GM18526 (cell line): Measurements from ENCODE around the gene SSTR5.

Experiments used
- POLR2A ChIP-seq: IDR thresholded peaks from 3 replicates; pipeline ENCODE4 v1.6.1; 2011; ENCODE audit not compliant: insufficient read length; ENCODE audit errors: extremely low read depth

Gene SSTR5

DNA sequence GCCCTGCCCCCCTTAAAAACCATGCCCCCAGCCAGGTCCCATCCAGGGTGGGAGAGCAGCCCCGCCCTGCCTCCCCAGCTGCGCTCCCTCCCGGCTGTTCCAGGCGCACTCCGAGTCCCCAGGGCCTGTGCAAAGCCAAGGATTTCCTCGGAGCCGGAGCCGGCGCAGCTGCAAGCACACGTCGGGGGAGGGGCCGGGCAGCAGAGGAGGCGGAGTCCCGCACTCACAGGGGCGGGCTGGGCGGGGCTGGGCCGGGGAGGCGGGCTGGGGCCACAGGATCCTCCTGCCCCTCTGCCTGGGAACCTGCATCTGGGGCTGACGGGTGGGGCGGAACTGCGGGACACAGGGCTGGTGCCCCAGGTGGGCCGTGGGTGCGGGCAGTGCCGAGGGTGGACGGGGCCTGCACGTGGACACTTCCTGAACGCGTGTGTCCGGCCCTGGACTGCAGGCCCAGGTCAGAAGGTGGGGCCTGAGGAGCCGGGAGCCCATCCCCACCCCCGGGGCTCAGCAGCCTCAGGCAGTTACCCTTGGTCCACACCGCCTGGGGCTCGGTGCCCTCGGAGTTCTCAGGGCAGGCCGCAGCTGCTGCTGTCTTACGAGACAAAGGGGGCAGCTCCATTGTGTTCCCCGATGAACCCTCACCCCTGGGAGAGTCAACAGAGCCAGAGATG is 24.0 kb upstream of the SSTR5 start:
- no peak for TF ChIP-seq POLR2A

DNA sequence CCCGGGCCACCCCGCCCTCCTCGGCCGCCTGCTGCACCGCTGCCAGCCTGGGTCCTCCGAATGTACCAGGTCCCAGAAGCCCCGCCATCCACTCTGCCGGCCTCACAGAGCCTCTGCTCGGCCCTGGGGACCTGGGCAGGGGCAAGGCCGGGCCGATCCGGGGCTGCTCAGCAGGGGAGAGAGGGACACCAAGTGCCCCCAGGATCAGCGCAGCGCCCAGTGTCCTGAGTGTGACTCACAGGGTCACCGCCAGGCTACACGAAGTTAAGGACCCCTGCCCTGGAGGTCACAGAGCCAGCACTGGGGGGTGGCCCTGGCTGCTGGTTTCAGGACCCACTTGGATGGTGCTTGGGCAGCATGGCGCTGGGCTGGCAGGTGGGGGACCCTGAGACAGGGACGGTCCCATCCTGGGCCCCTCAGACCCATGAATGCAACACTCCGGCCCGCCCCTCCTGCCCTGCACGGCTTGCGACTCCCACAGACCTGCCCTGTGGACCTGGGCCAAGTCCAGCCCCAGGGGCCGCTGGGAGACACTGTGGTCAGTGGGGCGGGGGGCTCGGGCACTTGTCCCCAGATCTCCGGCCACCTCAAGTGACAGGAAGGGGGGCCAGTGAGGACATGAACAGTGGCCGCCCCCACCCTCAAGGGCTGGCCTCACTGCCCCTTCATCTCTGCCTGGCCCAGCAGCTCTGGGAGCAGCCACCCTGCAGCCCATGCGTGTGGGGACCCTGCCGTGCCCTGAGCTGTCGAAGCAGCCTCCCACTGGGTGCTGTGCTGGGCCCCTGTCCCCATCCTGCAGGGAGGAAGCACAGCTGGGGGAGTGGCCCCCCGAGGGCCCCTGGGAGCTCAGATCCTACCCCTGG is 23.2 kb upstream of the SSTR5 start:
- TF ChIP-seq POLR2A, result no peak

DNA sequence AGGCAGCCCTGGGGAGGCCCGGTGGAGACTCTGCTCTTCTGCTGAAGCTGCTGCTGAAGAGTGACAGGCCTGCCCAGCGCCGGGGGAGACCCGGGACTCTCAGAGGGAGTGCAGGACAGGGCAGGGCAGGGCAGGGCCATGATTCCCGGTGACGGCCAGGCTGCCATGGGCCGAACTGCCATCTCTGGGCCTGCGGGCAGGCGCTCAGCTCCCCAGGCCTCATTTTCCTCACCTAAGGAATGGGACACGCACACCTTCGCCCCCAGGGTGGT is 22.6 kb upstream of the SSTR5 start:
- no peak for TF ChIP-seq POLR2A

DNA sequence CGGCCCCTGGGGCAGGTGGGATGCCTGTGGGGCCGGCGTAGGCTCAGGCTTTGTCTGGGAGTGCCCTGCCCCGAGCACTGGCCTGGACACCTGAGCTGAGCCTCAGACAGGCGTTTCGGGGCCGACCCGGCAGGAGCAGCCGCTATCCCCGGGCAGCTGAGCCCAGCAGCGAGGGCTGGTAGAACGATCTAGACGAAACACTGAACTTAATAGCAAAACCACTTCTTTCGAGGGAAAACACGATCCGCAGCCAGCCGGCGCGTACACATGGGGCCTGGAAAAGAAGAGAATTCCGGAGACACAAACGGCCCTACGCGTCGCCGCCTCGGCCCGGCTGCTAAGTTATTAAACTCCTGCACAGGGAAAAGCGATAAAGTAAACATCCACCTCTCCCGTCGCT is 22.0 kb upstream of the SSTR5 start:
- TF ChIP-seq POLR2A, result no peak

DNA sequence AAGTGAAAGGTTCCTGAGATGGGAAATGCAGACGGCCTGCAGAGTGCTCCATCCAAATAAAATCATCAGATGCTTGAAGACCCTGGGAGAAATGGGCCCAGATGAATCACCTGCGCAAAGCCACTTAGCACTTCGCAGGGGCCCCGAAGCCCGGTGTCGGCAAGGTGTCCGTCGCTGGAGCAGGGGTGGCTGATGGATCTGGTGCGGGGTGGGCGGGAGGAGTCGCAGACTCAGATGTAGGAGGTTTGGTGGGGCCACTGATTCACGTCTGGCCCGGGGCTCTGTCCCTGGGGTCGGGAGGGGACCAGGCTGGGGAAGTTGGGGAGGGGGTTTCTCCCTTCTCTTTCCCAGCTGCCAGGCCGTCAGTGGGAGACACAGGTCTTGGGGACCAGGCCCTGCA is 21.6 kb upstream of the SSTR5 start:
- no peak for TF ChIP-seq POLR2A

DNA sequence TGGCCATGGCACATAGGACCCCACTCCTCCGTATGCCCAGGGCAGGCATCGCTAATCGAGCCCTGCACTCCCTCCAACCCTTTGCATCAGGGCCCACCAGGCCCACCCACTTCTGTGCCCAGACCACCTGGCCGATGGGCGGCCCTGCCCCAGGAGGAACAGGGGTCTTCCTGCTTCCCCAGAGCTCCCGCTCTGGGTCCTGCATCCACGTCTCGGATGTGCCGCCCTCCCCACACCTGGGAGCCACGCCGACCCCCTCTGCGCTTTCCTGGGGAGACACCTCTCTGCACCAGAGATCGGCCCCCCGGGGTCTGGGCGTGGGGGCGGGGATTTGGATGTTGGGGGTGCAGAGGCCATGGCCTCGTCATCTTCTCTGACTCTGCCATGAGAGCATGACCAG is 21.1 kb upstream of the SSTR5 start:
- TF ChIP-seq POLR2A, result no peak

DNA sequence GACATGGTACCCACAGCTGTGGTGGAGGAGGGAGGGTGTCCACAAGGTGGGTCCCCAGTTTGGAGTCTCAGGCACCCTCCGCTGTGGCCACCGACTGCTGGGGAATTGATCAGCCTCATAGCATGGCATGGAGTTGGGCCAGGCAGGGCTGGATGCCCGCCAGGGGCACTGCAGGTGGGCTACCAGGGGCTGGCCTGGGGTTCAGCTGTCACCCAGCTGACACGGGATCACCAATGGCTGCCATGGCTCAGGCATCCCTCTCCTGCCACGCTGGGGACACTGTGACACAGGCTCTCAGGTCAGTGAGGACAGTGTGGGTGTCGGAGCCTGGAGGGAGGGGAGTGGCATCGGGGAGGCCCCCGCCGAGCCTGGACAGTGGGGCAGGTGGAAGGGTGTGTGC is 19.8 kb upstream of the SSTR5 start:
- TF ChIP-seq POLR2A, result no peak

DNA sequence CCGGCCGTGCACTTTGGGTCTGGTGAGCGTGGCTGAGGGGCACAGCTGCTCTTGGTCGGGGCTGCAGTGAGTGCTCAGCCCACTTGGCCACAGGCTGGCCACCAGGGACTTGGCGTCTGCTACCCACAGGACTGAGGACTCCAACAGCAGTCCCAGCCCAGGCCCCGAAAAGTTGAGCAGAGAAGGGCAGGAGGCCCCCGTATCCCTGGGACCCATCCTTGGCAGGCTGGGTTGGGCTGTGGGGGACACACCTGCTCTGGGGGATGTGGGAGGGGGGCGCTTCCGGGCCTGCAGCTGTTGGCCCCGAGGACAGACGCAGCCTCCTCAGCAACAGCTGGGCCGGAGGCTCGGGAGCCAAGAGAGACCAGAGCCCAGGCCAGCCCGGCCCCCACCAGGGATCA is 19.4 kb upstream of the SSTR5 start:
- no peak for TF ChIP-seq POLR2A

DNA sequence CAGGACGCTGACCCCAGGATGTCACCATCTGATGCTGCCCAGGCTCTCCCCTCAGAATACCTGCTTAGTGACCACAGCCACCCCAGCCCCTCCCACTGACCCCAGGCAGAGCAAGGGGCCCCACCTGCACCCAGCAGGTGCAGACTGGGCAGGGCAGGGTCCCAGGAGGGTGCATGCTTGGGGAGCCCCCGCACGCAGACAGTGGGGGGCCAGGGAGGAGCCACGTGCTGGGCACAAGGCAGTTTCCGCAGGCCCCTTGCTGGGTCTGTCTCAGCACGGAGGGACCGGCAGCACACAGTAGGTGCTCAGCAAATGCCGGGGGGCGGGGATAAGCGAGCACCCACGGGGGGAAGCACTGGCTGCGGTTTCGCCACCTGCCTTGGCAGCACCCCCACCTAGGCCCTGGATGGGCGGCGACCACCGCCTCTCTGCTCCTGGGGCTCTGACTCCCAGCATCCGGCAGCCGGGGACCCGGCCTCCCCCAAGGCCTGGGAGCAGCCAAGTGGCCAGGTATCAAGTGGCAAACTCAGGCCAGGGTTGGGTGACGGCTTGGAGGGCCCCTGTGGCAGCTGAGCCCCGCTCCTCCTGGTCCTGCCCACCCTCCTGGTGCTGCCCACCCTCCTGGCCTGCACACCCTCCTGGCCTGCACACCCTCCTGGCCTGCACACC is 18.7 kb upstream of the SSTR5 start:
- no peak for TF ChIP-seq POLR2A

DNA sequence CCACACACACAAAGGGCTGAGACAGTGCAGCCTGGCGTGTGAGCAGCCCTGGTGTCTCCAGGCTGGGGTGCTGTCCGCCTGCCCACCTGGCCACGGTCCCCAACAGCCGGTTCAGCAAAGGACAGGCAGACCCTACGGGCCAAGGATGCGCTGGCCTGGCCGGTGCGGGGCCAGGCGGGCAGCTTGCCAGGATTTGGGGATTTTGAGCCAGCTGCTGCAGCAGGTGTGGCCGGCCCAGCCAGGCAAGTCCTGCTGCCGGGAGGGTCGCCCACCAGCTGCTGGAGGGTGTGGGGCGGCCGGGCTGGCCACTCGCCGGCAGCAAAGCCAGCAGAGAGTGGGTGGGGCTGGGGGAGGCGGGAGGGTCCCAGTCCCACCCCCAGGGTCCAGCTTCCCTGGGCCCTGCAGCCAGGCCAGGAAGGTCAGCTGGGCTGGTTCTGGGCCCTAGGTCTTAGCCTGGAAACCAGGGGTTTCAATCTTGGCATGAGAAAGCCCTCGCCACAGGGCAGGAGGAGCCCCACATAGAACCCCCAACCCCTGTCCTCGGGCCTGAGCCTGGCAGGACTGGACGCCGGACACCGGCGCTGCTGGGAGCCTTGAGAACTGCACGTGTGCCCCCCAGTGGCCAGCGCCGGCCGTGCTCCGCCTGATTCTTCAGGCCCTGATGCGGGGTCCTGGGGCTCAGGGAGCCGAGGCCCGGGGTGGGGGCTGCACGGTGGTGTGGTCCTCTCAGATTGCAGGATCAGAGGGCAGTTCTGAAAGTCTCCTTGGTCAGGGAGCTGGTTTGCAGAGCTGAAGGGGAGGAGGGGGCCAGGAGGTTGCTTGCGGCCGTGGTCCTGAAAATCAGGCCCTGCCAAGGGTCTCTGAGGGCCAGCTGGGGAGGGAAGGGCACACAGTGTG is 17.6 kb upstream of the SSTR5 start:
- TF ChIP-seq POLR2A, result no peak

DNA sequence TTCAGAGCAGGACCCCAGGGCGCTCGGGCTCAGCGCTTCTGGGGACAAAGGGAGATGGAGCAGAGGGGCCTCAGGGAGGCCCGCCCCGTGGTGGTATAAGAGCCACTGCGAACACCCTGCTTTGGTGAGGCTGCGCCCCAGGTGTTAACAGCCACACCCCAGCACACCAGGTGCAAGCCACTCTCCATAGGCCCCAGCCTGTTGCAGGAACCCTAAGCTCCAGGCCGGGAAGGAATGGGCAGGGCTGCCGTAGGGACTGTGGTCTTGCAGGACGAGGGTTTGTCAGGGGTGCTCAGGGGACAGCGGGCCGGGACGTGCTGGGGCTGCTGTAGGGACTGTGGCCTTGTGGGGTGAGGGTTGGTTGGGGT is 17.0 kb upstream of the SSTR5 start:
- TF ChIP-seq POLR2A, result no peak

DNA sequence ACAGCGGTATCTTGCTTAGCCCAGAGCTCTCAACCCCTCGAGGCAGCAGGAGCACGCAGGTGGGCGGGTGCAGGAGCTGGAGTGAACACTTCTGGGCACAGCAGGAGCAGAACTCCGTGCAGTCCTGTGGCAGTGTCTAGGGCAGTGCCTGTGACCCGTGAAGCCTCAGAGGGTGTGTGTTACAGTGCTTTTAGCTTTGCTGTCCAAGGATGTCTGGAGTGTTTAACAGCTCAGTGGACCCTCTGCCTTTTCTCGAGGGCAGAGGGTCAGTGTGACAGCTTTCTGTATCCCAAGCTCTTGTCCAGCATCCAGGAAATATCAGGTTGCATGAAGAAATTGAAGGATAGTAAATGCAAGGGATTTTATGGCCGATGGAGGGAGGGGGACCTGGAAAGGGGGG is 16.4 kb upstream of the SSTR5 start:
- TF ChIP-seq POLR2A, result no peak

DNA sequence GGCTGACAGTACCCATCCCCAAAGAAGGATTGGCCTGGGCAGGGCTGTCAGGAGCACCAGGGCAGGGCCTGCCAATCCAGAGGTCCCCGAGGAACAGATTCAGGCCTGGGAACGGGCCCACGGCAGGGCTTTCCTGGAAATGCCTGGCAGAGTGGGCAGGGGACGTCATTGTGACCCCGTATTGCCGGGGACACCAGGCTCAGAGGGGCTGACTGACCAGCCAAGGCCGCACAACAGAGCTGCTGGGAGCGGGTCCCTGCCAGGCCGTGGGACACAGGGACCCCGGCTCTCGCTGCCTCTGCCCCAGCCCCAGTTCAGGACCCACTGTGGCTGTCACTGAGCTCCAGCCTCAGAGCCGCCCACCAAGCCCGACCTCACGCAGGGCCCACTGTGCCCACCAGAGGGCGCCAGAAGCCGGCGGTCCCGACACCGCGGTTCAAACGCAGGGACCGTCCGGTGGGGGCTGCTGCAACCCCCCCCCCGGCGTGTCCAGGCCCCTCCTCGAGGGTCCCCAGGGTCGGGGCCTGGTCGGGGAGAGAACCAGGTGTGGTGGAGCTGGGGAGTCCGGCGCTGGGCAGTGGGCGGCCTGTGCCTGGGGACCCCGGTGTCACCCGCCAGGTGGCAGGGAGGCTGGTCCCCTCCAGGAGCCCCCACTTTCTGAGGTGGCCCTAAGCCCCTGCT is 15.2 kb upstream of the SSTR5 start:
- no peak for TF ChIP-seq POLR2A

DNA sequence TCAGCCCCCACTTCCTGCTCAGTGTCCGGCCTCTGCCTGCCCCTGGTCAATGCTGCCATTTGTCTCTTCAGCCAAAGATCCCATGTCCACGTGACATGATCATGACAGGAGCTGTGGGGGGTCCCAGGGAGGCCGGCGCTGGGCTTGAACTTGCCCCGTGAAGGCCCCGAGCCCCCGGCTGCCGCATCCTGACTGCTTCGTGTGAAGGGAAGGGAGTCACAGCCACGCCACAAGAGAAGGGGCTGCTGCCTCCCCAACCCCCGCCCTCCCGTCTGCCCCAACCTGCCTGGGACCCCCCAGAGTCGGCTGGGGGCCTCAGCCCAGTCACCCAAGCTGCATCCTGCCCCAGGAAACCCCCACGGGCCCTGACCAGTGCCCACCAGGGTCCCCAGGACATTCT is 14.3 kb upstream of the SSTR5 start:
- no peak for TF ChIP-seq POLR2A

DNA sequence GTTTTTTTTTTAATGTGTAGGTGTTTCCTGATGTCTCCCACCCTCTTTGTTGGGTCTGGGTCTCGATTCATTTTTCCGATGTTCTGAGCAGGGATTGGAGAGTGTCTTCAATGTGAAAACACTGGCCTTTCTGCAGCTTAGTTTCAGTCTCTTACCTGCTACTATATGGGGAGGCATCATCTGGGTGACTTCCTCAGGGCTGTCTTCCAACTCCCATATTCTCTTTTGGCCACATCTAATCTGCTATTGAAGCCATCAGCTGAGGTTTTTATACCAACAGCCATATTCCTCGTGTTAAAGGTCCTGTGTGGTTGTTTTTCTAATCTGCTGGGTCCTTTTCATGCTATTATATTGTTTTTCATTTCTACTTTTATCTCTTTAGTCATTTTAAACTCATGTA is 13.2 kb upstream of the SSTR5 start:
- no peak for TF ChIP-seq POLR2A
